Esophagus (tissue), 2 donors: Measurements from ENCODE around the gene CCDC170. TPM values are rescaled to one million over a fixed set of nuclear protein-coding genes. Genes with fewer than 3 reads are reported as not detected.

Experiments
- H3K27ac ChIP-seq, 2 donors: one replicate each; pipeline ENCODE4 v1.5.1; 2013; ENCODE audit warnings: low read depth in 2 of 2, mild to moderate bottlenecking in 2 of 2, inconsistent platforms in 1 of 2, low read length in 1 of 2, moderate library complexity in 1 of 2
- H3K27me3 ChIP-seq, 2 donors: one replicate each; pipeline ENCODE4 v1.6.1; 2013; ENCODE audit warnings: low read length in 2 of 2, control low read depth in 1 of 2, mild to moderate bottlenecking in 1 of 2; ENCODE audit not compliant: insufficient read depth in 2 of 2, control insufficient read depth in 1 of 2
- H3K36me3 ChIP-seq, 2 donors: one replicate each; pipeline ENCODE4 v1.6.1; 2013; ENCODE audit warnings: low read length in 1 of 2; ENCODE audit not compliant: control insufficient read depth in 2 of 2, insufficient read depth in 2 of 2
- H3K4me1 ChIP-seq, 2 donors: one replicate each; pipeline ENCODE4 v1.6.1; 2013; ENCODE audit warnings: low read length in 1 of 2; ENCODE audit not compliant: control insufficient read depth in 2 of 2, insufficient read depth in 2 of 2
- H3K4me3 ChIP-seq, 2 donors: one replicate each; pipeline ENCODE4 v1.5.1; 2013; ENCODE audit warnings: low read length in 2 of 2, mild to moderate bottlenecking in 2 of 2, low read depth in 1 of 2, moderate library complexity in 1 of 2
- H3K9me3 ChIP-seq, 2 donors: one replicate each; pipeline ENCODE4 v1.6.1; 2013; ENCODE audit warnings: mild to moderate bottlenecking in 2 of 2, low read depth in 1 of 2, low read length in 1 of 2, moderate library complexity in 1 of 2; ENCODE audit not compliant: control insufficient read depth in 2 of 2, insufficient read depth in 1 of 2
- WGBS, 2 donors: extraction: QIAGEN DNeasy Blood & Tissue Kit; methylation state at CpG; one replicate each; pipeline ENCODE4 v1.1.7; 2013; 5-methylcytosine and 5-hydroxymethylcytosine counted together
- polyA plus RNA-seq, 2 donors: library from polyadenylated mRNA; stranded (reverse); fragments of 200-250 nt; gene quantifications; one replicate each; pipeline ENCODE4 v1.2.3, GENCODE V29; 2013
- donor health status: healthy with polysubstance abuse.
- donor health status: Bipolar disorder and iron deficiency.

Gene CCDC170
- polyA plus RNA-seq, 2 donors = 0.02 to 0.04 TPM

DNA sequence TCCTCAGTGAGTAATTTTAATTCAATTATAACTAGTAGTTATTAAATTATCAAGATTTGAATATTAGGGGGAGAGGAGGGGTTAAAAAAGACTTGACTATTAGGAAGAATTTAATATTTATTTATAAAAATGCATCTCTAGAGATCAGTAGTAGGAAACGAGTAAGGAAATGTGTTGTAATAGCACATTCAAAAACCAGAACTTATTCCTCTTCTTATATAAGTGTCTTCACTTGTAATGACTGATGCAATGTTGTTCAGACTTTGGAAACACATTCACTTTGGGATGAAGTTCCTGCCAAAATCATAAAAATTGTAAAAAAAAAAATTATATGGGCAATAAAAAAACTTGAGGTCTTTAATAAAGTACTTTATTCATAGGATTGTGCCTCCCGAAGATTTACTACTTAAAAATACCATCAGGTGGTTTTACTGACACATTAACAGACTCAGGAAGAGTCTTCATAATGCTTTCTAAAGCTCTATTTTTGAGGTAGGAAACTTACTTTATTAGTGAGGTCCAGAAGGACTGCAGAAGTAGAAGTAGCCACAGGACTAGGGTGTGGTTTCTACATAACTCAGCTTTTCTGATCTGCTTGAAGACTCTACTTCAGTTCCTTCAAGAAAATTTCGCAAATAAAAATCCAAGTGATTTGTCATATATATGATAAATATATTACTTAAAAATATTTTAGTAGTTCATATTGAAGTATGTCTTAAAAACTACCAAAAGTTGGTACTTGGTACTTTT is 59.8 kb downstream of the CCDC170 start:
- 73 to 81% methylated on average over 3 of the region's 3 CpGs for WGBS, 2 donors
- Histone ChIP-seq H3K27me3 (no peaks in the 10 kb centered on the region), H3K36me3 (no peaks in the 10 kb centered on the region), H3K4me3 (no peak overlapping the region), H3K4me1 (no peaks in the 10 kb centered on the region), H3K9me3 (peaks cover 0 to 2% of the 10 kb centered on the region in 2 donors), H3K27ac (no peak overlapping the region)

DNA sequence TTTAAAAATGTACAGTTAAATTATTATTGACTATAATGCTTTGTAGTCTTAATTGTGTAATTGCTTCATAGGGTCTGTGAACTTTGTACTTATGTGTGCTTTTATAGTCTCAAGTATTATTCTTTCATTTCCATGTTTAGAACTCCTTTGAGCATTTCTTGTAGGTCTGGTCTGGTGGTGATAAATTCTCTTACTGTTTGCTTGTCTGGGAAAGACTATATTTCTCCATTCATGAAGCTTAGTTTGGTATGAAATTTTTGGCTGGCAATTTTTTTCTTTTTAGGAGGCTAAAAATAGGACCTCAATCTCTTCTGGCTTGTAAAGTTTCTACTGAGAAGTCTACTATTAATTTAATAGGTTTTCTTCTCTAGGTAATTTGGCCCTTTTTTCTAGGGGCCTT is 67.4 kb downstream of the CCDC170 start:
- Histone ChIP-seq H3K27ac (no peak overlapping the region), H3K27me3 (no peaks in the 10 kb centered on the region), H3K4me1 (no peaks in the 10 kb centered on the region), H3K4me3 (no peak overlapping the region), H3K36me3 (no peaks in the 10 kb centered on the region), H3K9me3 (peaks cover 0 to 16% of the 10 kb centered on the region in 2 donors)

GRCh38 chr6:151564654-151565053 is 70.8 kb downstream of the CCDC170 start:
- 59 to 68% methylated on average over 4 of the region's 4 CpGs for WGBS, 2 donors
- no peak overlapping the region for H3K4me3 ChIP-seq
- H3K27ac ChIP-seq = no peak overlapping the region
- H3K4me1 ChIP-seq = no peaks in the 10 kb centered on the region
- no peaks in the 10 kb centered on the region for H3K36me3 ChIP-seq
- no peaks in the 10 kb centered on the region for H3K27me3 ChIP-seq
- peaks cover 0 to 16% of the 10 kb centered on the region in 2 donors for H3K9me3 ChIP-seq

DNA sequence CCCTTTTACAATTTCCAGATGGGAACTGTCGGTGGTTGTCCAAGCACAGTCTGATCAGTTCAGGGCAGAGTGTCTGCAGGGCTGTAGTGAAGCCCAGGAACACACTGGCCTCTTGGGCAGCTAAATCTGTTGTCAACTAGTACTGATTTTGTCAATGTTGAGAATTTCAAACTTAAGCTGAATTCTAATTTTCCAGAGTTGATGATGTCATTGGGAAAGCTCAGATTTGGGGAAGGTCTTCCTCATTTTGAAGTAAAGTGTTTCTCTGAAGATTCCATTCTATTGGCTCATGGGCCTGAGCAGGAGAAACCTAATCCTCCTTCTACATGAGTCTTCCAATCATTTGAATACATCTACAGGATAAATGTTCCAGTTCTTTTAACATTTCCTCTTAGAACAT is 72.1 kb downstream of the CCDC170 start:
- Histone ChIP-seq H3K27ac (no peak overlapping the region), H3K27me3 (no peaks in the 10 kb centered on the region), H3K9me3 (peaks cover 0 to 16% of the 10 kb centered on the region in 2 donors), H3K4me1 (no peaks in the 10 kb centered on the region), H3K36me3 (no peaks in the 10 kb centered on the region), H3K4me3 (no peak overlapping the region)
- 71 to 86% methylated on average over 1 of the region's 1 CpG for whole genome bisulfite sequencing, 2 donors

DNA sequence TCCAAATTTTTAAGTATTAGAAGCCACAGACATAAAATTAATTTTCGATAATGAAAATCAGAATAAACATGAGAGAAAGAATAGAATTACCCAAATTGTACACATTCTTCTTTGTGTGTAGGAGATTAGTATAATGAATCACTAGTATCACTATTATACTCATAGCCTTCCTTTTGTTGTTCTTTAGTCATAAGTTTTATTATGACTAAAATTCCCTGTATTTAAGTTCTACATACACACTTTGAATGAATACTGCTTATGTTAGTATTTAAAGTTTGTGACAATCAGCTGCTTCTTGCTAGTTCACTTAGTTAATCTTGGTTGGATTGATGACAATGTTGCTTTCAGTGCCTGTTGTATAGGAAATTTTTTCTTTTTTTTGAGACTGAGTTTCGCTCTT is 72.7 kb downstream of the CCDC170 start:
- Histone ChIP-seq H3K27me3 (no peaks in the 10 kb centered on the region), H3K9me3 (peaks cover 0 to 16% of the 10 kb centered on the region in 2 donors), H3K4me1 (no peaks in the 10 kb centered on the region), H3K27ac (no peak overlapping the region), H3K36me3 (no peaks in the 10 kb centered on the region), H3K4me3 (no peak overlapping the region)
- WGBS, 2 donors = 41 to 44% methylated on average over 2 of the region's 2 CpGs

- Histone ChIP-seq H3K27ac (no peak overlapping the region), H3K4me3 (no peak overlapping the region), H3K36me3 (no peaks in the 10 kb centered on the region), H3K27me3 (no peaks in the 10 kb centered on the region), H3K4me1 (no peaks in the 10 kb centered on the region), H3K9me3 (no peaks in the 10 kb centered on the region)
- WGBS, 2 donors = 79 to 81% methylated on average over 8 of the region's 8 CpGs
These were observed 82.8 kb downstream of the CCDC170 start for GRCh38 chr6:151576633-151577032.

- H3K9me3 ChIP-seq = no peaks in the 10 kb centered on the region
- no peak overlapping the region for H3K4me3 ChIP-seq
- H3K36me3 ChIP-seq = no peaks in the 10 kb centered on the region
- WGBS, 2 donors = 84 to 86% methylated on average over 5 of the region's 5 CpGs
- no peak overlapping the region for H3K27ac ChIP-seq
- no peaks in the 10 kb centered on the region for H3K27me3 ChIP-seq
- no peaks in the 10 kb centered on the region for H3K4me1 ChIP-seq
These were observed 83.4 kb downstream of the CCDC170 start for GRCh38 chr6:151577257-151577656.

GRCh38 chr6:151585741-151586140 is 91.9 kb downstream of the CCDC170 start:
- Histone ChIP-seq H3K4me1 (no peaks in the 10 kb centered on the region), H3K9me3 (no peaks in the 10 kb centered on the region), H3K36me3 (no peaks in the 10 kb centered on the region), H3K27me3 (no peaks in the 10 kb centered on the region), H3K27ac (no peak overlapping the region), H3K4me3 (no peak overlapping the region)
- 88 to 90% methylated on average over 2 of the region's 2 CpGs for WGBS, 2 donors

- no peaks in the 10 kb centered on the region for H3K4me1 ChIP-seq
- no peak overlapping the region for H3K27ac ChIP-seq
- 56 to 58% methylated on average over 6 of the region's 6 CpGs for WGBS, 2 donors
- no peaks in the 10 kb centered on the region for H3K36me3 ChIP-seq
- H3K27me3 ChIP-seq = no peaks in the 10 kb centered on the region
- no peaks in the 10 kb centered on the region for H3K9me3 ChIP-seq
- H3K4me3 ChIP-seq = no peak overlapping the region
These were observed 95.8 kb downstream of the CCDC170 start for GRCh38 chr6:151589667-151590066.

- Histone ChIP-seq H3K36me3 (no peaks in the 10 kb centered on the region), H3K4me3 (no peak overlapping the region), H3K4me1 (no peaks in the 10 kb centered on the region), H3K27ac (no peak overlapping the region), H3K9me3 (no peaks in the 10 kb centered on the region), H3K27me3 (no peaks in the 10 kb centered on the region)
- 63 to 82% methylated on average over 2 of the region's 2 CpGs for WGBS, 2 donors
These were observed 96.9 kb downstream of the CCDC170 start for GRCh38 chr6:151590742-151591141.
